AG20443 (cell line): ENCODE data around the gene MRPS2.
A peak's percentile ranks its signal among the peaks of the same experiment; 100 is the strongest.
"Not testable (repeated sequence)": the region's sequence is repeated elsewhere in the genome, so short reads cannot be mapped to it uniquely, and the experiment has no call there.

ENCODE experiments used
- DNase-seq: peaks from one replicate; pipeline ENCODE4 v3.0.0; 2012; ENCODE audit warnings: low spot score, mixed read lengths

The MRPS2 gene

DNA sequence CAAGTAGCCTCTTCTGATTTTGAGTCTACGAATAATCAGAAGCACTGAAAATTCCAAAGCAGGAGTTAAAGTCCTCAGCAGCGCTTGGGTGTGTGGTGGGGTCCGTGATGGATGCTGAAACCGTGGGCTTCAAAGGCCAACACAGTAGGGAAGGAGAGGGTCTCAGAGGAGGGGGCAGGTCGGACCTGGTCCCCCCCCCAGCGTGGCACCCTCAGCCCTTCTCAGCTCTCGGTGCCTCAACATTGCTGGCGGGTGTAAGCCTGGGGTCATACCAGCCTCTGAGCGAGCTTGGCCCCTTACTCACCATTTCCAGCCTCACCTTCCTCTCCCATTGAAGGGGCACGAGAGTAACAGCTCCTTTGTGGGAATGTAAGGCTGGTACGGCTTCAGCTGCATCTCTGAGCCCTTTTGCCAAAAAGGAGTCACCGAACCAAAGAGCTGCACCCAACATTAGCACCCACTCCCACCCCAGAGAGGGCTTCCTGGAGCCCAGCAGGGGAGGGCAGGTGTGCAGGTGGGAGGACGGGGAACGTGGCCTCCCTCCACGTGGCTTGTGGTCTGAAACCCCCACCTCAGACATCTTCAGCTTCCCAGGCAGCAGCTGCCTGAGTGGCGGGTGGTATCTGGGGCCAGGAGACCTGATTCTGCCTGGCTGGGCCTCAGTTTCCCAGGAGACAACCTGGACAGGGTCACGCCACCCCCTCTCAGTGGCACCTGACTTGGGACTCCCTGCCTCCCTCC, 14.0 kb downstream of the MRPS2 start:
- no peak for DNase-seq

GRCh38 chr9:135515083-135515951, 14.8 kb downstream of the MRPS2 start:
- no peak for DNase-seq

DNA sequence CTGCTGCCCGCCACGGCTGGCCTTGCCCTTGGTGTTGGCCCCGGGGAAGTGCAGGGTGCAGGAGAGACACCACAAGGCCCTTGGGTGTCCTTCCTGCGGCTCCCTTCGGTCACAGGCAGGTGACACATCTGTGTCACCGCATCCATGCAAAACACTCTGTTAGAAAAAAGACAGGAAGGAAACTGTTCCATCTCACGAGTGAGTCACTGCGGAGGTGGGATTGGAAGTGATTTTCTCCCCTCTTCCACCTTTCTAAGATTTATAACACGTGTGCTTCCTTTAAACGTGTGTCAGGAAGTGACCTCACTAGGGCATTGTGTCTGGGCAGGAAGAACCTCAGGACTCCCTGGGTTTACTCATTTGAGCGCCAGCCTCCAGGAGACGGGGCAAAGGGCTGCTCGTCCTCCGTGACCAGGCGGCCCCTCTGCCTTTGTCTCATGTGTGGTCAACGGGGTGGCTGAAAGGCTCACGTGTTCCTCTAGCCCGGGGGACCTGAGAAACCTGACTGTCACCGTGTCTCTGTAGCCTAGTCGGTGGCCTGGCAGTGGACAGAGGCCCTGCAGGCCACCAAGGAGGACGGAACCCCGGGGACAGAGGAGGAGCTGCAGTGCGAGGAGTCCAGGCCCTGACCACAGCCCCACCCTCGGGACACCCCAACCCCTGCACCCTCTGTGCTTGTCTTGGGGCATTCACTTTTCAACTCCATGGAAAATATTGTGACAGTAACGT, 15.8 kb downstream of the MRPS2 start:
- no peak for DNase-seq

DNA sequence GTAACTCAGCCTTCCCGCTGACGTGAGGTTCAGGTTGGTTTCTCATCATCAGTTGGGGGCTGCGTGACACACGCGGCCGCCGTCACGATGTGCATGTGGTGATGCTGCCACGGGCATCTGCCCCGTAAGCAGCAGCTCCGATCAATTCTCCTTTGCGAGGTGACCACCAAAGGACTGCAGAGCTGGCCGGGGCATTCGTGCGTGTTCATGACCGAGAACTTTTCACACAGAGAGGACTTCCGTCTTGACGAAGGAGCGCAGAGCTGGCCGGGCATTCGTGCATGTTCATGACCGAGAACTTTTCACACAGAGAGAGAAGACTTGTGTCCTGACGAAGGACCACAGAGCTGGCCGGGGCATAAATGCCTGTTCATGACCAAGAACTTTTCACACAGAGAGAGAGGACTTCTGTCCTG, 16.9 kb downstream of the MRPS2 start:
- no peak for DNase-seq

DNA sequence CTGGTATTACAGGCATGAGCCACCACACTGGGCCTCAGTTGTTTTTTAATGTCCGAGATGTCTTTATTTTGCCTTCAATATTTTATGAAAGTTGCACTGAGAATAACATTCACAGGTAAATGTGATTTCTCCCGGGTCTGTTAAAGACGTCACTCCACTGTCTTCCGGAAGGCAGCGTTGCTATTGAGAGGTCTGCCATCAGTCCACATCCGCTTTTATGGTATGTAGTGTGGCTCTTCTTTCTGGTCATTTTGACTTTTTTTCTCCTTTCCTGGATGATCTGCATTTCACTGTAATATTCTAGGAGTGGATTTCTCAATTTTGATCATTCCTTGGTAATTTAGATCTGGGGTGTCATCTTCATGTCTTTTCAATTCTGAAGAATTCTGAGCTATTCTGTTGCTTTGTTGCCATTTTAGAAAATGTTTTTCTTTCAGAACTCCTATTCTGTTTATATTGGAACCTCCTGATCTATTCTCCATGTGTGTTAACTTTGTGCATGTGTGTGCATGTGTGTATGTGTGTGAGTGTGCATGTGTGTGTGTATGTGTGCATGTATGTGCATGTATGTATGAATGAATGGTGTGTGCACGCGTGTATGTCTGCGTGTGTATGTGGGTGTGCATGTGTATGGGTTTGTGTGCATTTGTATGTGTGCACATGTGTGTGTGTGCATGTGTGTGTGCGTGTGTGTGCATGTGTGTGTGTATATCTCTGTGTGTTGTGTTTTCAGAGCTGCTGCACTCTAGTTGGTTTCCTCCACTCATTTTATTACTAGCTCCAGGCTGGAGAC, 18.9 kb downstream of the MRPS2 start:
- no peak for DNase-seq

GRCh38 chr9:135520916-135521607, 20.6 kb downstream of the MRPS2 start, which contains the start of gene LCN1:
LCN1 (plus strand) TSS chr9:135521440; CDS start chr9:135521498, 58 bp downstream.
- DNase-seq: no peak

DNA sequence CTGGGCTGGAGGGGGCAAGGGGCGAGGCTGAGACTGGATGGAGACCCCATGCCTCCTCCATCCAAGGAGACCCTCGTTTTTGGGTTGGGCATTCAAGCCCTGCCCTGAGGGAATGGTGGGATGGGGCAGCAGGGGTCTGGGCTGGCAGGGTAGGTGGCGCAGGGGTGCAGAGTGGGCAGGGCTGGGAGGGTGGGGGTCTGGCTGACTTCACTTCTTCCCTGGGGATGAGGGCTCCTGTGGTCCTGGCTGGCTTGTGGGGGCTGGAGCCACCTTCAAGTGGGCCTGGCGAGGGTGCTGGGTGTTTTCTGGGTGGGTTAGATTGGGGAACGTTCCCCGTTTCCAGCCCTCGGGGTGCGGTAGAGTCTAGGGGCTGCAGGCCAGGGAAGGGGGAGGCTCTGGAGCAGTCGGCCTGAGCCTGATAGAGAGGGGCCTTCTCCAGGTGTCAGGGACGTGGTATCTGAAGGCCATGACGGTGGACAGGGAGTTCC, 21.2 kb downstream of the MRPS2 start:
- no peak for DNase-seq

DNA sequence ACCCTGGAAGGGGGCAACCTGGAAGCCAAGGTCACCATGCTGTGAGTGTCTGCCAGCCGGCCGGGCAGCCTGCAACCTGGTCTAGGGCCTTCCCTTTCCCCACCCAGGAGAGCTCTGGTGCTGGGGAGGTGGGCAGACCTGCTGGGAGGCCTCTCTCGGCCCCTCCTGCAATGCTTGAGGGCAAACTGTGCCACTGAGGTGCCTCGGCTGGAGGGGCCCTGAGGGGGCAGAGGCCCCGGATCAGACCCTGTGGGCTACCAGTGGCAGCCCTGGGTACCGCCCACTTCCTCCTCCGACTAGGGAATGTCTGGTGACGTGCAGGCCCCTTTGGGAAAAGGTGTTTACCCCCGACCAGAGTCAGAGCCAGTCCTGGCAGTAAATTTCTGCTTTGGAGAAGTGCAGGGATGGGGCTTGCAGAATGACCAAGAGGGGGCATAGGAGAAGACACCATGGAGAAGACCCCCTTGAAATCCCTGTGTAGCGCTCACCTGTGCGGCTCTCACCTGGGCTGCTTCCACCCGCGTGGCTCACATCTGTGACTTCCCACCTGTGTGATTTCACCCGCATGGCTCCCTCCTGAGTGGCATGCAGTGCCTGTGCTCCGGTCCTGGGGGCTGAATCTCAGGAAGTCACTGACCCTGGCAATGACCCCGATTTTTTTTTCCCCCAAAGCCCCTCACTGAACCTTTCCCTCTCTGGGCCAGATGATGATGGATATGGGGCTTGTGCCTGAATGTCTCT, 21.8 kb downstream of the MRPS2 start:
- no peak for DNase-seq

- no peak for DNase-seq
These were observed 22.4 kb downstream of the MRPS2 start for GRCh38 chr9:135522931-135523330.

DNA sequence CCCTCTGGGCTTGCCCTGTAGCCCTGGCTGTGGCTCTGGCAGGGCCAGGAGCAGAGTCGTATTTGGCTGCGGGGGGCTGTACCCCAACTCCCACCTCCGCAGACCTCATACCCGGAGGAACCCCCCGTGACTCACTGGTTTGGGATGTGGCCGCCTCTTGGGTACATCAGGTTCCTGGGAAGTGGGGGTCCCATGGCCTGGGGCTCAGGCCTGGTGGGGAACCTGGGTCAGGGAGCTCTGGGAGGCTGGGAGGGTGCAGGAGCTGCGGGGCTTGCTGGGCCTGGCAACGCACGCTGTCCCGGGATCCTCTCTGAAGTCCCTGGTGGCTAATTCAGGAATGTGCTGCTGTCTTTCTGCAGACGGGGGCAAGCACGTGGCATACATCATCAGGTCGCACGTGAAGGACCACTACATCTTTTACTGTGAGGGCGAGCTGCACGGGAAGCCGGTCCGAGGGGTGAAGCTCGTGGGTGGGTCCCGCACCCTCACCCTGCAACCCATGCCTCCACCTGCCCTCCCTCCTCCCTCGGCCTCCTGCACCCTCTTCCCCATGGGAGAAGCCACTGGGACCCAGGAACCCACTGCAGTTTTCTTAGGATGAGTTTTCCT, 23.1 kb downstream of the MRPS2 start:
- DNase-seq: no peak

GRCh38 chr9:135524130-135524861, 23.8 kb downstream of the MRPS2 start:
- DNase-seq: peak; percentile 55

DNA sequence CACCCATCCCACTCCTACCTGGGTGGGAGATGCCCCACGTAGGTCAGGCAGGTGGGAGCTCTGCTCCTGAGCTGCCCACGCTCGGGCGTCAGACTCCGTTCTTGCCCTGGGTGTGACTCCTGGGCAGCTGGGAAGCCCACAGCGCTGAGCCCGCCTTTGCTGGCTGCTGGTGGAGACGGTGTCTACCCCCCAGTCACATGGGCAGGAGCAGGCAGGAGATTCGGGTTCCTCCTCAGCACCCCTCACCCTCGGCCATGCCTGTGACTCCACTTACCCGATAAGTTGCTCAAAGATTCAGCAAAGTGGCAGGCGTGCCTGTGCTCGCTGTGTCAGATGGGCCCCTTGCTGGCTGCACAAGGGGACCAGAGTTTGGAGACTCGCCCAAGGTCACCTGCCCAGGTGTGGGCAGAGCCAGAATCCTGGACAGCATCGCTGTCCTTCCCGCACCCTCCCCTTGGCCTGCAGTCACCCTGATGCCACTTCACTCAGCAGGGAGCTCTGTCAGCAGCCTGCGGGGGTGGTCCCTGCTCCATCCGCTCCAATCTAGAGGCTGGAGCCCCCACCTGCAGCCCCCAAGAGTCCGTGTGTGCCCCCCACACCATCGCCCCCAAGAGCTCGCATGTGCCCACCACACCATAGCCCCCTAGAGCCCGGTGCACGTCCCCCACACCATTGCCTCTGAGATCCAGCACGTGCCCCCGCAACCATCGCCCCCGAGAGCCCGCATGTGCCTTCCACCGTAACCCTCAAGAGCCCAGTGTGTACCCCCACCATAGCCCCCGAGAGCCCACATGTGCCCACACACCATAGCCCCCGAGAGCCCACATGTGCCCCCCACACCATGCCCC, 25.0 kb downstream of the MRPS2 start:
- DNase-seq: no peak

DNA sequence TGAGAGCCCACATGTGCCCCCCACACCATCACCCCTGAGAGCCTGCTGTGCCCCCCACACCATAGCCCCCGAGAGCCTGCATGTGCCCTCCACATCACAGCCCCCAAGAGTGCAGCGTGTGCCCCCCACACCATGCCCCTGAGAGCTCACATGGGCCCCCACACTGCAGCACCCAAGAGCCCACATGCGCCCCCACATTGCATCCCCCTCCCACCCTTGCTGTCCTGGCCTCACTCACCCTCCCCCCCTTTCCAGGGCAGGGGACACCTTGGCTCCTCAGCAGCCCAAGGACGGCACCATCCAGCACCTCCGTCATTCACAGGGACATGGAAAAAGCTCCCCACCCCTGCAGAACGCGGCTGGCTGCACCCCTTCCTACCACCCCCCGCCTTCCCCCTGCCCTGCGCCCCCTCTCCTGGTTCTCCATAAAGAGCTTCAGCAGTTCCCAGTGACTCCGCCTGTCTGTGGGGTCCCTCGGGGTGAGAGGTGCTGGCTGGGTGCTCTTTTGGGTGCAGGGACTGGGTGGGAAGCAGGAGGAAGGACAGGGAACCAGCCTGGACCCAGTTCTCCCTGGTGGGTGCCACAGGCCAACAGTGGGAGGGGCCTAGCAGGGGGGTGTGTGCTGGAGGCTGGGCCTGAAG, 25.7 kb downstream of the MRPS2 start:
- no peak for DNase-seq

- no peak for DNase-seq
These were observed 26.5 kb downstream of the MRPS2 start for GRCh38 chr9:135526730-135527571.

GRCh38 chr9:135528842-135529435, 28.5 kb downstream of the MRPS2 start:
- not testable (repeated sequence) for DNase-seq

DNA sequence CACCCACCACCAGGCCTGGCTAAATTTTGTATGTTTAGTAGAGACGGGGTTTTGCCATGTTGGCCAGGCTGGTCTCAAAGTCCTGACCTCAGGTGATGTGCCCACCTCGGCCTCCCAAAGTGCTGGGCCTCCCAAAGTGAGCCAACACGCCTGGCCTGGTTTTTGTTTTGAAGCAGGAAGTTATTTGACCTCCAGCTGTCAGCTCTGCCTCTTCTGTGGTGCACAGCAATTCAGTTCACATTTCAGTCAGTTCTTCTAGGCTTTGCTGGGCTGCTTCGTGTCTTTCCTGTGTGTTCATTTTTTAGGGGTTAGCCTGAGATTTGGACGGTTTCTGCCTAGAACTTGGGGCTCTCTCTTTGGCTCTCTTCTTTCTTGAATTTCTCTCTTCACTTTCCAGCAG, 29.7 kb downstream of the MRPS2 start:
- no peak for DNase-seq
